NCI-H524 treated with DMSO at 0.1 percent for 48 hours (cell line): ENCODE data around the gene SEC14L1.

Experiments
- DNase-seq: peaks from one replicate; lab custom pipeline; 2025; lab: John Stamatoyannopoulos, UW

The SEC14L1 gene

GRCh38 chr17:77163001-77163400 lies 22.2 kb downstream of the SEC14L1 start:
- DNase-seq, result no peak

- DNase-seq, result no peak
Measured at GRCh38 chr17:77163511-77164280, 22.9 kb downstream of the SEC14L1 start.

- DNase-seq, result no peak
Measured at GRCh38 chr17:77164483-77165091, 23.8 kb downstream of the SEC14L1 start.

- no peak for DNase-seq
Measured at GRCh38 chr17:77165577-77165976, 24.8 kb downstream of the SEC14L1 start.

- no peak for DNase-seq
Measured at GRCh38 chr17:77167472-77168306, 26.9 kb downstream of the SEC14L1 start.

GRCh38 chr17:77173104-77173503 lies 32.3 kb downstream of the SEC14L1 start:
- no peak for DNase-seq

- no peak for DNase-seq
Measured at GRCh38 chr17:77174928-77175661, 34.3 kb downstream of the SEC14L1 start.

GRCh38 chr17:77177002-77177741 lies 36.4 kb downstream of the SEC14L1 start:
- DNase-seq, result no peak

GRCh38 chr17:77178050-77178449 lies 37.3 kb downstream of the SEC14L1 start:
- no peak for DNase-seq

GRCh38 chr17:77178563-77178962 lies 37.8 kb downstream of the SEC14L1 start:
- no peak for DNase-seq

GRCh38 chr17:77180503-77181357 lies 40.0 kb downstream of the SEC14L1 start:
- DNase-seq, result no peak

GRCh38 chr17:77182205-77183172 lies 41.7 kb downstream of the SEC14L1 start:
- DNase-seq, result no peak

- no peak for DNase-seq
Measured at GRCh38 chr17:77184474-77184873, 43.7 kb downstream of the SEC14L1 start.

- DNase-seq, result no peak
Measured at GRCh38 chr17:77185137-77185536, 44.4 kb downstream of the SEC14L1 start.

GRCh38 chr17:77186141-77186604 lies 45.4 kb downstream of the SEC14L1 start:
- DNase-seq, result no peak

GRCh38 chr17:77188084-77189066 lies 47.6 kb downstream of the SEC14L1 start:
- no peak for DNase-seq

GRCh38 chr17:77189148-77189547 lies 48.4 kb downstream of the SEC14L1 start:
- DNase-seq, result no peak

- no peak for DNase-seq
Measured at GRCh38 chr17:77190576-77190975, 49.8 kb downstream of the SEC14L1 start.
